NCI-H2196 treated with DMSO at 0.1 percent for 48 hours (cell line): ENCODE measurements around the gene SPINK7.

Experiments
- DNase-seq: peaks from one replicate; lab custom pipeline; 2025; ENCODE audit not compliant: unreplicated experiment; lab: John Stamatoyannopoulos, UW

SPINK7 gene

GRCh38 chr5:148343603-148344487 is 31.6 kb downstream of the SPINK7 start:
- DNase-seq = no peak

GRCh38 chr5:148347706-148348105 is 35.5 kb downstream of the SPINK7 start:
- no peak for DNase-seq

GRCh38 chr5:148352696-148353095 is 40.5 kb downstream of the SPINK7 start:
- DNase-seq = no peak

GRCh38 chr5:148353634-148354033 is 41.4 kb downstream of the SPINK7 start:
- no peak for DNase-seq

GRCh38 chr5:148364343-148364742 is 52.1 kb downstream of the SPINK7 start:
- no peak for DNase-seq
